Measurements from ENCODE around the gene ZNF778.
"Not testable (repeated sequence)": the region's sequence is repeated elsewhere in the genome, so short reads cannot be mapped to it uniquely, and the experiment has no call there.

DNA sequence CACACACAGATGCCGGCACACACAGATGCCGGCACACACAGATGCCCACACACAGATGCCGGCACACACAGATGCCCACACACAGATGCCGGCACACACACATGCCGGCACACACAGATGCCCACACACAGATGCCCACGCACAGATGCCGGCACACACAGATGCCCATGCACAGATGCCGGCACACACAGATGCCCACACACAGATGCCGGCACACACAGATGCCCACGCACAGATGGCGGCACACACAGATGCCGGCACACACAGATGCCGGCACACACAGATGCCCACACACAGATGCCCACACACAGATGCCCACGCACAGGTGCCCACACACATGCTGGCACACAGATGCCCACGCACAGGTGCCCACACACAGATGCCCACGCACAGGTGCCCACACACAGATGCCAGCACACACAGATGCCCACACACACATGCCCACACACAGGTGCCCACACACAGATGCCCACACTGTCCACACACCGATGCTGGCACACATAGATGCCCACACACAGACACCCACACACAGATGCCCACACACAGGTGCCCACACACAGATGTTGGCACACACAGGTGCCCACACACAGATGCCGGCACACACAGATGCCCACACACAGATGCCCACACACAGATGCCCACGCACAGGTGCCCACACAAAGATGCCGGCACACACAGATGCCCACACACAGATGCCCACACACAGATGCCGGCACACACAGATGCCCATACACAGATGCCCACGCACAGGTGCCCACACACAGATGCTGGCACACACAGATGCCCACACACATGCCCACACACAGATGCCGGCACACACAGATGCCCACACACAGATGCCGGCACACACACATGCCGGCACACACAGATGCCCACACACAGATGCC is 28.8 kb upstream of the ZNF778 start:
- TF ChIP-seq TAF1 (IDR thresholded peaks at IDR 0.05; ENCODE audit: borderline replicate concordance, low read depth, low read length); POLR2A (IDR thresholded peaks at IDR 0.05; ENCODE audit: low read depth, low read length); POLR2AphosphoS5 (IDR thresholded peaks at IDR 0.05; ENCODE audit: low read depth, low read length): not testable (repeated sequence)

Measured in GM12892 (cell line).